ENCODE measurements around the gene RETREG1. TPM values are rescaled to one million over a fixed set of nuclear protein-coding genes. Genes with fewer than 3 reads are reported as not detected.

The RETREG1 gene
- total RNA-seq, 1 donor from 2014 or later: 11.6 TPM

DNA sequence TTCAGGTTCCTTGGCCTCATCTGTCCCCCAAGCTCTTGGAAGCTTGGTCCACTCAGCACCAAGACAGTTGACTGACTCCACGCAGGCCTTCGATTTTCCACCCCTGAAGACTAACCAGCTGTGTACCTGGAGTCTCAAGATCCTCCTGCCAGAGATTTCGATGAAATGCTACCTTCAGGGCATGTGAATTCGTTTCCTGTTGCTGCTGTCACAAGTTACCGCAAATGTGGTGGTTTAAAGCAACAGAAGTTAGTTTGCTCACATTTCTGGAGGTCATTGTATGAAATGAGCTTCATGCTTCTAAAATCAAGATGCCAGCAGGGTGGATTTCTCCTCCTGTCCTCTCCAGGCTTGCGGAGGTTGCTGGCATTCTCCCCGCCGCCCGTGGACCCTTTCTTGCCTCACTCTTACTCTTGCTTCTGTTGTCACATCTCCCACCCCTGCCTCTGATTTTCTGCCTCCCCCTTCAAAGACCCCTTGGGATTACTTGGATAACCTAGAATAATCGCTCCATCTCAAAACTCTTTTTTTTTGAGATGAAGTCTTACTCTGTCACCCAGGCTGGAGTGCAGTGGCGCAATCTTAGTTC lies 27.6 kb upstream of the RETREG1 start:
- Mint-ChIP-seq H3K9me3 (peaks cover 4% of the 10 kb centered on the region), H3K27me3 (peaks cover 10% of the 10 kb centered on the region), H3K36me3 (no peaks in the 10 kb centered on the region), H3K4me1 (ENCODE audit: unreplicated experiment) (no peaks in the 10 kb centered on the region), H3K4me3 (no peak overlapping the region), H3K27ac (no peak overlapping the region)
- DNase-seq (ENCODE audit: extremely low spot score, unreplicated experiment): no peak
- TF ChIP-seq, protein P1, sequence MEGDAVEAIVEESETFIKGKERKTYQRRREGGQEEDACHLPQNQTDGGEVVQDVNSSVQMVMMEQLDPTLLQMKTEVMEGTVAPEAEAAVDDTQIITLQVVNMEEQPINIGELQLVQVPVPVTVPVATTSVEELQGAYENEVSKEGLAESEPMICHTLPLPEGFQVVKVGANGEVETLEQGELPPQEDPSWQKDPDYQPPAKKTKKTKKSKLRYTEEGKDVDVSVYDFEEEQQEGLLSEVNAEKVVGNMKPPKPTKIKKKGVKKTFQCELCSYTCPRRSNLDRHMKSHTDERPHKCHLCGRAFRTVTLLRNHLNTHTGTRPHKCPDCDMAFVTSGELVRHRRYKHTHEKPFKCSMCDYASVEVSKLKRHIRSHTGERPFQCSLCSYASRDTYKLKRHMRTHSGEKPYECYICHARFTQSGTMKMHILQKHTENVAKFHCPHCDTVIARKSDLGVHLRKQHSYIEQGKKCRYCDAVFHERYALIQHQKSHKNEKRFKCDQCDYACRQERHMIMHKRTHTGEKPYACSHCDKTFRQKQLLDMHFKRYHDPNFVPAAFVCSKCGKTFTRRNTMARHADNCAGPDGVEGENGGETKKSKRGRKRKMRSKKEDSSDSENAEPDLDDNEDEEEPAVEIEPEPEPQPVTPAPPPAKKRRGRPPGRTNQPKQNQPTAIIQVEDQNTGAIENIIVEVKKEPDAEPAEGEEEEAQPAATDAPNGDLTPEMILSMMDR (conservative IDR thresholded peaks at IDR 0.05): no peak

DNA sequence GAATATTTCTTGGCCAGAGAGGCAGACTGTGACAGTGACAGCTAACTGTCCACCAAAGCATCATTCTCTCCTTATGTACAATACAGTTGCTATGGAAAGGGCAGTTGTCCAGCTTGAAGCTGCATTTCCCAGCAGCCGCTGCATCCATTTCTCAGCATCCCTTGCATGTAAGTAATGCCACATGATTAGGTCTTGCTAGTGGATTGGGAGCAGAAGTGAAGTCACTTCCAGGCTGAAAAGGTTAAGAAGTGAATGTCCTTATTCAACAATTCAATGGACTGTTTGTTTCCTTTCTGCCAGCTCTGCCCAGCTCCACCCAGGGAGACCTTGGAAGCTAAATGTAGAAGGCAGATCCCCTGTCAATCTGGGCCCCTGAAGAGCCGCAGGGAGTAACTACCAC lies 26.1 kb upstream of the RETREG1 start:
- H3K4me3 Mint-ChIP-seq: no peak overlapping the region
- no peak overlapping the region for H3K27ac Mint-ChIP-seq
- no peaks in the 10 kb centered on the region for H3K36me3 Mint-ChIP-seq
- TF ChIP-seq, protein P1 (conservative IDR thresholded peaks at IDR 0.05): no peak
- no peak for DNase-seq (ENCODE audit: extremely low spot score, unreplicated experiment)
- peaks cover 4% of the 10 kb centered on the region for H3K9me3 Mint-ChIP-seq
- H3K27me3 Mint-ChIP-seq: peaks cover 10% of the 10 kb centered on the region
- no peaks in the 10 kb centered on the region for H3K4me1 Mint-ChIP-seq (ENCODE audit: unreplicated experiment)

DNA sequence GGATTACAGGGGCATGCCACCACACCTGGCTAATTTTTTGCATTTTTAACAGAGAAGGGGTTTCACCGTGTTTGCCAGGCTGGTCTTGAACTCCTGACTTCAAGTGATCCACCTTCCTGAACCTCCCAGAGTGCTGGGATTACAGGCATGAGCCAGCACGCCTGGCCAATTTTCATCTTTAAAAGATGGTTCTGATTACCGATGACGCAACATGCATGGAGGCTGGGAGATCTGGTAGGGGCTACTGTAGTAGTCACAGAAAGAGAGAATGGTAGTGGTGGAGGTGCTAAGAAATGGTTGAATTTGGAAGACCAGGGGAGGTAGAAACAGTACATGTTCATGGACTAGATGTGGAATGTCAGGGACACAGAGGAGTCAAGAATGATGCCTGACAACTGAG lies 22.4 kb upstream of the RETREG1 start:
- H3K4me3 Mint-ChIP-seq: no peak overlapping the region
- no peaks in the 10 kb centered on the region for H3K4me1 Mint-ChIP-seq (ENCODE audit: unreplicated experiment)
- peaks cover 2% of the 10 kb centered on the region for H3K9me3 Mint-ChIP-seq
- no peak overlapping the region for H3K27ac Mint-ChIP-seq
- no peak for DNase-seq (ENCODE audit: extremely low spot score, unreplicated experiment)
- TF ChIP-seq, protein P1 (conservative IDR thresholded peaks at IDR 0.05): no peak
- peaks cover 5% of the 10 kb centered on the region for H3K27me3 Mint-ChIP-seq
- H3K36me3 Mint-ChIP-seq: no peaks in the 10 kb centered on the region

DNA sequence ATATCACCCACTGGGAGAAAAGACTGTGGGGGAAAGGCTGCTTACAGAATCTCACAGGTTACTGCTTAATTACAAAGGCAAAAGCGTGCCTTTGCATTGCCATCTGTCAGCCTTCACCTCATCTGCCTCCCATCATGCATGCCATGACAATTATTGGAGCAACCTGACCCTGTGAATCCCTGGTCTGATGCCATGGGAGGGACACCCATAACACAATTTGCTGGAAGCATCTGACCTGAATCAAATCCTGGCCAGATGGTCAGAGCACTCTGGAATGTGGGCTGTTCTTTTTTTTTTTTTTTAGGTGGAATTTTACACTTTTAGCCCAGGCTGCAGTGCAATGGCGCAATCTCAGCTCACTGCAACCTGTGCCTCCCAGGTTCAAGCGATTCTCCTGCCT lies 11.6 kb upstream of the RETREG1 start:
- H3K9me3 Mint-ChIP-seq: no peaks in the 10 kb centered on the region
- H3K4me3 Mint-ChIP-seq: no peak overlapping the region
- H3K27ac Mint-ChIP-seq: no peak overlapping the region
- no peaks in the 10 kb centered on the region for H3K36me3 Mint-ChIP-seq
- no peak for DNase-seq (ENCODE audit: extremely low spot score, unreplicated experiment)
- peaks cover 7% of the 10 kb centered on the region for H3K27me3 Mint-ChIP-seq
- no peaks in the 10 kb centered on the region for H3K4me1 Mint-ChIP-seq (ENCODE audit: unreplicated experiment)
- TF ChIP-seq, protein P1 (conservative IDR thresholded peaks at IDR 0.05): no peak

DNA sequence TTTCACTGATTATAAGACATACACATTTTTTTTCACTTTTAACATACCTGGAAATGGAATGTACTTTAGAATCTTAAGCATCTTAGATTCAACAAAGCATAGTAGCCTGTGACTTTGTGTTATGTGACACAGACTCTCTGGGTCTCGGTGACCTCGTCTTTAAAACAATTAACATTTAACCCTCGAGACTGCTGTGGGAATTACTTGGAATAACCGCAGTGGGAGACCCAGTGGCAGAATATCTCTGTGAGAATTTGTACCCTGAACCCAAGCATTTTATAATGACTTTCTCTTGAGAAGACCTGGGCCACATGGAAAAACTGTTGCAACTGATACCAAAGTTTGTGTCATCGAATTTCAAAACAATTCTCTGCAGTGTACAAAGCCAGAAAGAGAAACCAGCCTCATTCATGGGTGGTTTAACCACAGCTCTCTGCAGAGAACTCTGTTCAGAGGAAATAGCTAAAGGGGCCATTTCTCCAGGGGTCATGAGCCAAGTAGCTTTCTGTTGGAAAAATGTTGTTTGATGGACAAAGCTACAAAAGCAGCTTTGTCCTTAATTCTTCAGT lies 10.0 kb upstream of the RETREG1 start:
- TF ChIP-seq, protein P1 (conservative IDR thresholded peaks at IDR 0.05): no peak
- Mint-ChIP-seq H3K4me1 (ENCODE audit: unreplicated experiment) (no peaks in the 10 kb centered on the region), H3K27ac (no peak overlapping the region), H3K4me3 (no peak overlapping the region), H3K36me3 (no peaks in the 10 kb centered on the region), H3K27me3 (peaks cover 7% of the 10 kb centered on the region), H3K9me3 (no peaks in the 10 kb centered on the region)
- DNase-seq (ENCODE audit: extremely low spot score, unreplicated experiment): no peak
